Measurements from ENCODE around the gene HOXA11.

Gene HOXA11

DNA sequence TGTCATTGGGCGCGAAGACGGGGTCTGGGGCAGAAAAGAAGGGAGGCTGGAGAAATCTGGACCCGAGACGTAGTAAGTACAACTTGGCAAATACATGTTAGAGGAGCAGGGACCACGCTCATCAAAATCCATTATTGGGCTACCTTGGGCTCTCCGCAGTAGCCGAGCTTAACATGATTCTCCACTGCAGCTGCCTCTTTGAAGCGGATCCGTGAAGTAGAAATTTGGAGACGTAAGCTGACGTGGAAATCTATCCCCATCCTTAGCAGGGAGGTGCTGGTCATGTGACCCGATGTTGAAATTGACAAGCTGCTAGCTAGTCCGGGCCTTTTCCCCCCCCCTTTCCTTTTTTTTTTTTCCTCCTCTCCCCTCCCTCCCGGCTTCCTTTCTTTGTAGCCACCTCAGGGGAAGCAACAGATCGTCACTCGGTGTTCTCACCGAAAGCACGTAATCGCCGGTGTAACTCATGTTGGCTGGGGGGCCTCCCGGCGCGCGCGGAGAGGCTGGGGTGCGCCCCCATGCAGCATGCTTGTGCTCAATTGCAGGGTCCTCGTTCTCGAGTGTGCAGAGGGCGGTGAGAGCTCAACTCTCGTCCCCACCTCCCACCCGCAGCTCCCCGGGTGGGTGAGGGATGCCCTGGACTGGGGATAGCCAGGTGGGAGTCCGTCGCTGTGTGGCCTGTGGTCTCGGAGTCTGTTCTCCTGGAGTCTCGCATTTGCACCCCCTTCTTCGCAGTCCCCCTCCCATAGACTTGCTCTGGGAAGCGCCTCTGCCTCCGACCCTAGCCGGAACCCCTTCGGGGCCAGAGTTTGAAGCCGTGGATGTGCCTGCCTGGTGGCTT lies at the start of gene HOXA11:
TSS of gene HOXA11 (minus strand) at position 220 of the 841 bp plus-strand sequence. CDS start at position 132, 88 bp downstream.
- no peak for DNase-seq (ENCODE audit: low spot score)

DNA sequence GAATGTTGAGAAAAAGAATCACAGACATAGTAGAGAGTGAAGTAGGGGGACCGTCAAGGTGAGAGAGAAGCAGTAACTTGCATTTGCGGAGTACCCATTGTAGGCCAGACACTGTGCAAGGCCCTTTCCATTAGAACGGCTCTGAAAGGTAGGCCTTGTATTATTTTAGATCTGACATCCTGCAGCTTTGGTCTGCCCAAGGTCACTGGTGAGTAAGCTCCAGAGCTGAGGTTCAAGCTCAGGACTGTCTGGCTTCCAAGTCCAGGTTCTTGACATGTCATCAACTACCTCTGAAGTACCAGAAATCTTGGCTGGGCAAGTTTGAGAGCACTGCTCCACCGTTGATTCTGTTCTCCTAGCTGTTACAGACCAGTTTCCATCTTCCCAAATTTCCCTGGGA lies 44.4 kb upstream of the HOXA11 start:
- no peak for DNase-seq (ENCODE audit: low spot score)

DNA sequence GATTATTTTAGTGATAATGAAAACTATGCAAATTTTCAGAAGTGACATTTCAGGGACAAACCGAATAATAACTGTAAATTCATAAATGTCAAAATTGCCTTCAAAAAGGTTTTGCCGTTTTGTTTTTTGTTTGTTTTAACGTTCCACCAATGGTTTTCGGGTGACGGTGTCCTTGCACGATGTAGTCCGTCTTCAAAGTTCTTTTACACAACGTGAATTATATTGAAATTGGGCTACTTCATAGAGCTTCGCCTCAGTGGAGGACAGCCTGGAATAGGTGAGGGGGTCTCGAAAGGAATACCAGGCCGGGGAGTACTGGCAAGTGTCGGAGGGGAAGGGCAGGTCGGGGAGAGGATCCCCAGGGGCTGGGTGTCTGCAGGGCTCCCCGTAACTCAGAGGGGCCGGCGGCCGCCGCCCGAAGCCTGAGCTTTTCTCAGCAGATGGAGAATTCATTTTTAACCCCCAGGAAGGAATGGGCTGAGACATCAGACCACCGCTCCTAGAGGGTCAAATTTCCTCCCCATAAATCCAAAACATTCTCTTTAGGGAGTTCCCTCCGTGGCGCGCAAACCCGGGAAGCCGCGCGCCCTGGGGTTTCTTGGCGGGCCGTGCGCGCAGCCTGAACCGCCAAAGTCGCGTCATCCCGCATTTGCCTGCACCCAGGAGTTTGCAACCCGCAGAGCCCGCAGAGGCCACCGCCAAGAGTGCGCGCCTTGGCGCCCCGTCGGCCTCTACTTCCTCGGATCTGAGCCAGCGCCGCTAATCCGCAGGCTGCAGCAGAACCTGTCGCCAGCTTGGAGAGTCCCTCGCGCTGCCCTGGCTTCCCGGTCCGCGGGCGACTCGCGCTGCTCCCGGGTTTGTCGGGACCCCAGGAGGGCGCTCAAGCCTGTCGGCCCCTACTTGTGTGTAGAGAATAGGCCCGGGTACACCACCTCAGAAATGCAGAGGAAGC lies 40.2 kb upstream of the HOXA11 start:
- DNase-seq (ENCODE audit: low spot score): no peak

DNA sequence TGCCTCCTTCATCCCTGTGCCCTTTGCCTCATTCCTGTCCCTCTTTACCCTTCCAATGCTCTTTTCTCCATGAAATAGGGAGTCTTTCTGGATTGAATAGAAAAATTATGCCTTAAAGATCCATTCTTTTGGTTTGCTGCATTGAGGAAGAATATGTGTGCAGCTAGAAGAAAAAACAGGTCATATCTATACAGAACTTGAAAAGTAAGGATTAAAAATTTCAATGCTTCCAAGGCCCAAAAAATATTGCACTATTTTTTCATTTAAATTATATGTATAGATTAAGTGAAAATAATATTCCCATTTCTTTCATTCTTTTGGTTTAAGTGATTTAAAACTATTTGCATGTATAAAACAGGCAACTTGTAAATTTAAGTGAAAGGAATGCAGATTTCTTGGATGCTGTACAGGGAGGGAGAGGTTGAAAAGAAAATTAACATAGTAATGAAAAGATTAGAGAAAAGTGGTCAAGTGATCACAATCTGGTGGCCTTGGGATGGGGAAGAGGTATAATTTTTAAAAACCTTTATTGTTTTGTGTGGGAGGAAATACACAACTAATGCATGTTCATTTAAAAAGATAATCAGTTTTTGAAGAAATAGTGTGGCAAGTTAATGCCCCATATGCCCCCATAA lies 39.0 kb upstream of the HOXA11 start:
- DNase-seq (ENCODE audit: low spot score): no peak

DNA sequence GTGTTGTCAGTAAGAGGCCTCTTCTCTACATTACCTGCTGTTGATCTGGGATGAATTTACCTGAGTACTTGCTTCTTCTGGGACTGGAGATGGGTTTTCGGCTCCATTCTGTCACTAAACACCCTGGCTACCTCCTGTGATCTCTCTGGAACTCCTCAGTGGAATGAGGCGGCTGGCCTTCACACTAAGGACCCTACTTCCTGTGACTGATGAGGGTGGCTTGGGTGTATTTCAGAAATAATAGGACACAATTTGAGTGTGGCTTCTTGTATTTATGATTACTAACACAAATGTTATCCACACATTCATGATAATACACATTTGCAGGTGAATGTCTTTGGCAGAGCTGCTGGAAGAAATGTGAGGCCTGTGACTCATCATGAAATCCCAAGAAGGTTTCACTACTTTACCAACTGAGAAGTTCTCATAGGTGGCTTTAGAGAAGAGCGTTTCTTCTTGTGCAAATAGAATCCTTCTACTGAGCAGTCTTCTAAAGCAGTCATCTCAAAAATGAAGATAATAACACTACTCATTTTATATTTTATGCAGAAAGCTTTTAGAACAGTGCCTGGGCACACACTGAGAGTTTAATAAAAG lies 36.3 kb upstream of the HOXA11 start:
- DNase-seq (ENCODE audit: low spot score): no peak

DNA sequence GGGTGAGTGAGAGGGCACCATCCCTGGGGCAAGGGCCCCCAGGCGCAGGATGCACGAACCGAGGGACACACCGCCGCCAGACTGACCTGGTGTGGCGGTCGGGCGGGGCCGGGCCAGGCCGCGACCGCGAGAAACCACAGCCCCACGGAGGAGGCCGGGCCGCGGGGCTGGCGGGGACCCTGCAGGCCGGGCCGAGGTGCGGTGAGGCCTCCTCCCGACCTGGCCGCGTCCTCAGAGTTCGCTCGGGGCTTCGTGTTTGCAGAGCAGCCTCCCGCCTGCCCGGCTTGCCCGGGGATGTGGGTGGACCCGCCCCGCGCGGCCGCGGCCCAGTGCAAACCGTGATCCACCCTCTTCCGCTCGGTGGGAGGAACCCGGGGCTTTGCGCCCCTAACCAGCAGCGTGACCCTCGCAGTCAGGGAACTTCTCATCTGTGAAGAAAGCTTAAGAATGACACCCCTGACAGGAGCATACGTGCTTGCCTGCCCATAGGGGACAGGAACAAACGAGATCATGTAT lies 35.5 kb upstream of the HOXA11 start:
- no peak for DNase-seq (ENCODE audit: low spot score)

DNA sequence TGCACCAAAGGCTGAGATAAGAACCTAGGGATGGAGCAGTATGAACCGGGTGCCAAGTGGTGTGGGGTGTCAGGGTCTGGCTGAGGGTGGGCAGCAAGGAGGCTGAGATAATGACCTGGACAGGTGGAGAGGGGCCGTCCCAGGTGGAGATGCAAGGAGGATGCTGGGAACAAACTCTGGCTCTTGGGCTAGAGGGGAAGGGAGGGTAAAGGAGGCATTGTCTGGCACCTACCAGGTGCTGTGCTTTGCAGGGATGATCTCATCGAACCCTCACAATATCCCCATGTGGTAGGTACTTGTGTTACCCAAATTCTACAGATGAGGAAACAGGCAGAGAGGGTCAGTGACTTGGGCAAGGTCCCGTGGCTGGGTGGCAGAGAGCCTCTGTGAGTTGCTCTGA lies 34.8 kb upstream of the HOXA11 start:
- DNase-seq (ENCODE audit: low spot score): no peak

DNA sequence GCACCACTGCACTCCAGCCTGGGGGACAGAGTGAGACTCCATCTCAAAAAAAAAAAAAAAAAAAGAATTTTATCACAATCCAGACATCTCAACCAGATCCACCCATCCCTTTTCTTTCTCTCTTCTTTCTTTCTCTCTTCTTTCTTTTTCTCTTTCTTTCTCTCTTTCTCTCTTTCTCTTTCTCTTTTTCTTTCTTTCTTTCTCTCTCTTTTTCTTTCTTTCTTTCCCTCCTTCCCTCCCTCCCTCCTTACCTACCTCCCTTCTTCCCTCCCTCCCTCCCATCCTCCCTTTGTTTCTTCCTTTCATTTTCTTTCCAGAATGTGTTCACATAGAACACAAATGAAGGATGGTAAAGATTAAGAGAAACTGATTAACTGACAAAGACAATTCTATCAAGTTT lies 32.9 kb upstream of the HOXA11 start:
- no peak for DNase-seq (ENCODE audit: low spot score)

DNA sequence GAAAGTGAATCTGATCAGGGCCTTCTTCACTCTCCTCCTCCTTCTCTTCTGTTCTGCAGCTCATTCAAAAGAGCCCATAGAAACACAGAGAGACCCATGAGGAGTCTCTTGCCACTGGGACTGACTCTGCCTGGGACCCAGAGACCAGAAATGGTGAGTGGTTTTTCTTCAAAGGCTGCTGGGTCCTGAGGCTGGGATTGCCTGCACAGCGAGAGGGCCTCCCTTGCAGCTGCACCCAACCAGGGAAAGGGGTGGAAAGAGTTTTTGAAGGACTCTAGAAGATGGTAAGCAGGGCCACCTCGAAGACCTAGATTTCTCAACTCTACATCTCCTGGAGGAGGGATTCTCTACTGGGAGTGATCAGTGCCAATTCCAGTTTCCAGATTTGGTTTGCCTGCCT lies 30.3 kb upstream of the HOXA11 start:
- no peak for DNase-seq (ENCODE audit: low spot score)

DNA sequence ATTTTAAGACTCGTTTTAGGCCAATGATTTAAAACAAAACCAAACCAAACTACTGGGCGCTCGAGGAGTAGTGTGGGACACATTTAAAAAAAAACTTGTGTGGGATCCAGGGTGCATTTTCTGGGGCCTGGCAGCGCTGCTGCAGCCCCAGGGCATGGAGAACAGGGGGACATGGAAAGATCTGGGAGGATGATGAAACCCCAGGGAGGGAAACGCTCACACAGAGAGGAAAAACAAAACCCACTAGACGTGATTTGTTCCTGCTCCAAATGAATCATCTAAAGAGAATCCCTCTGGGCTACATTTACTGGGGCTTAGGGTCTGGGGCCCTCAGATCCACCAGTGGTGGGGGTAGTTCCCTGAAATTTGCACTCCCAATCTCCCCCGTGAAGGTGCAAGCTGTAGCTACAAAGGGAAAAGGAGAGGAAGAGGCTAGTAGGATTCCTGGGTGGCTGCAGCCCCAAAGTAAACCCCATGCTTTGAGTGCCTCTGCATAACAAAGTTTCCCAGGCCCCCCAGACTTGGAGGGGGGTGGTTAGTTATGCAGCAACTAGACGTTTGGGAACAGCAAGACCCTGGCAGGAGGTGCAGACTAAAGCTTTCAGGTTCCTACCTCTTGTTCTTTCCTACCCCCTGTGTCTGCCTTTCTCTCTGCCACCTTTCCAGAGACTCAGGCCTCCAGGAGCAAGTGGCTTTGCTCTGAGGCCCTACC lies 29.4 kb upstream of the HOXA11 start:
- no peak for DNase-seq (ENCODE audit: low spot score)

DNA sequence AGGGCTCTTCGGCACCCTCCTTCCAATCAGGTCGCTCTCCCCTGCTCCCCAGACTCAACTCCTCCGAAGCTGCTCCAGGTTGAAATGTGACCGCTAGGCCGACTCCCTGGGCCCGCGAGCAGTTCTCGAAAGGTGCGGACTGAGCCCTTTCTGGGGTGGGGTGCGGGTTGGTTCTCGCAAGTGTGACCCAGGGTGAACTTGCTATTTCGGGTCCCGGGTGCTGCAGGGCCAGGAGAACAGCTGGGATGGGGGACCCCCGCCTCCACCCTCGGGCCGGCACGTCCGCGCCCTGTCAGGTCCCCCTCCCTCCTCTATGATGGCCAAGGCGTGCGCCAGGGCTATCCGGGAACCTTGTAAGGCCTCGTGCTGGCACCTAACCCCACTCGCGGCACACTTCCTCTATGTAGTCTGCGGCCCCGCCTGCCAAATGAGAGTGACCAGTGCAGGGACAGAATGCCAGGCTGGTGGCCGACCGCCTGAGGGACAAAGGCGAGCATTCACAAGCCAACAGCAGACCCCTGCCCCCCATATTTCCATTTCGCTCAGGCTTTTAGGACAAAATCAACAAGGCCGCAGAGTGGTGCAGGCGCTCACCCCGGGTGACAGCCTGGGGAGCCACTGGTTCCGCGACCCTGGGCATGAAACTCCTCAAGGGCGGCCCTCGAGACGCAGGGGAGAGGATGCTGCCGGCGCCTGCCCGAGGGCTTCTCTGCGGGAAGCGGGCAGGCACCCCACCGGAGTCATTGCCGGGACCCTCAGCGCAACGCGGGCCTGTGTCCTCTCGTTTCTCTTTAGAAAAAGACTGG lies 28.6 kb upstream of the HOXA11 start:
- DNase-seq (ENCODE audit: low spot score): no peak

DNA sequence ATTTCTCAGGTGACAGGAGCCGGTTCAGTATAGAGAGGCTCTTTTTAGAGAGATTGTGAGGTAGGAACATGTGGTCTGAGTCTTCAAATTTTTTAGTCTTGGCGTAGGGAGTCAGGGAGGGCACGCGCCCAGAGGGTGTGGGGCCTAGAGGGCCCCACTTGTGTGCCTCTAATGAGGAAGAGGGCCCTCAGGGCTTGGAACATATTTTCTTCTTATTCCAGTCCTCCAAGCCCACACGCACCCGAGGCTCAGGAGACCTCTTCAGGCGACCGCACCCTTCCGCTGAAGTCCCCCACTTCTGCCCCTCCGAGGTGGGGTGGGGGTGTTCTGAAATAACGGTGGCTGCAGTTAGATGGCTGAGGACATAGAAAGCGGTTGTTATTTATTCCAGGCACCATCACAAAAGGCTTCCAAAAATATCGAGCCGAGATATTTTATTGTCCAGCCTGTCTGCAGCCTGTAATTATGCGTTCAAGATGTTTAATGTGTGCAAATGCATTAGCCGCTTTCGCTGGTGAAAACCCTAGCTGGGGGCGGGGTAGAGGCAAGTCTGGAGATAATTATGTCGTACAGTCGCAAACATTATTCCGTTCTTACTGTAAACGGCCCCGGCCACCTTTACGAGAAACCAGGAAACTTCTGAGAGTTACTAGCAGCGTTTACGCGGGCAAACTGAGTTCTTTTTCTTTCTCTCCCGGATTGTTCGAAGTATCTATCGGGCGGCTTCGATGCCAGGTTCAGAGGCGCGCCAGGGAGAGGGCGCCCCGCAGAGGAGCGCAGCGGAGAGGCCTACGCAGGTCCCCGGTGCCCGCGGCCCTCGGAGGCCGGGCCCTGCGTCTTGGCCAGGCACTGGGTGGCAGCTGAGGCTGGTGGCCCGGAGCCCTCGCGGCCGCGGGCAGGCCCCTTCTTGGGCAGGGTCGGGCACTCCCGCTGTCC lies 27.7 kb upstream of the HOXA11 start:
- no peak for DNase-seq (ENCODE audit: low spot score)

DNA sequence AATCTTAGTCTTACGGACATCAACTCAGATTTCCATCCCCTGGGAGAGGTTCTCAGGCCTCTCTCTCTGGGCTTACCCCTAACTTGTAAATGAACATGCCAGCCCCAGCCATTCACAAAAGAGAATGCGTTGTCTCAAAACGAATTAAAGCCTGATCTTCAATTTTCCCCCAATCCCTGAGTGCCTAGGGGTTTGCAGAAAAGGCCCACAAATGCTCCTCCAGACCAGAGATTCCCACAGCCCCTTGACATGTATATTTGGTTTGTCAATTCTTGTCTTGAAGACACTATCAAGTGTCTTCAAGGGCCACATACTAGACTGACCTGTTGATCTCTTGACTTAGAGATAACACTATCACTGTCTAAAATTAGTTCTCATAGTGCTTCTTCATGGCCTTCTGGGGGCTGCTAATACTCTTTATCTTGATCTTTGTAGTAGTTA lies 26.8 kb upstream of the HOXA11 start:
- DNase-seq (ENCODE audit: low spot score): no peak

DNA sequence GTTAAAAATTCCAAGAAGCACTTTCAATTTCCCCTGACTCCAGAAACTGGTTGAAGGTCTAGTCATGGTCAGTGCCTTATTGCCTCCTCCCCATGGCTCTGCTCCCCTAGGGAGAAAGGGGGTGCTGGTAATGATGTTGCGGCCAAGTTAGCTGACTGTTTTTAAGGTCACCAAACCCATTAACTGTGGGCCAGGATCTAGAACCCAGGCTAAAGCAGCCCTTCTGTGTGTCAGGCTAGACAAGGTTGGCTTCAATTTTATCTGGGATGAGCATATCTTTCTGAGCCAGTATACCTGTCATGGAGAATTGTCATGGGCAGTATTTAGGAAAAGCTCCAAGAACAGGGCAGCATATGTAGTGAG lies 26.0 kb upstream of the HOXA11 start:
- no peak for DNase-seq (ENCODE audit: low spot score)

DNA sequence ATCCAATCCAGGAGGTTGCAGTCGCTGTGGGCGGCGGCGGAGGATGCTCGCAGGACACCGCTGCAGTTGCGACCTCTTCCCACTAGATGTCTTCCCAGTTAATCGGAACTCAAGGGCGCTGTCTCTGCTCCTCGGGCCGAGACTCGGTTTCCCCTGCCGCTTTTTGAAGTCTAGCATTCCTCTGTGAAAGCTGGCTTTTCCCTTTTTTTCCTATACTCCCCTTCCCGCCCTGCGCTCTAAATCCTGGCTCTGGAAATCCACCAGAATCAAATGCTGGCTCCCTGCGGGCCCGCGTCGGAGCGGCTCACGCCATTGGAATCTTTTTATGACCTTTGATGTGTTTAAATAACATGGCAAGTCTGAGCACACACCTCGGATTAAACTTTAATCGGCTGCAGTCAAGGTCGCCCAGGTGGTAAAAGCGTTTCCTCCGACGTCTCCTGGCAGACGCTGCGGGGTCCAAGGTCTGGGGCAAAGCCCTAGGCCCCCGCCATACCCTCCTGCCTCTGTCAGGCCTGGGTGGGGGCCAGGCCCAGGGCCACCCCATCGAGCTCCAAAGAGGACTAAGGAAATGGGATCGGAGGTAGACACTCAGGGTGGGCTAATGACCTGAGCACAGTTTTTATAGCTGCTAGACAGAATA lies 25.5 kb upstream of the HOXA11 start:
- DNase-seq (ENCODE audit: low spot score): peak; percentile 83

DNA sequence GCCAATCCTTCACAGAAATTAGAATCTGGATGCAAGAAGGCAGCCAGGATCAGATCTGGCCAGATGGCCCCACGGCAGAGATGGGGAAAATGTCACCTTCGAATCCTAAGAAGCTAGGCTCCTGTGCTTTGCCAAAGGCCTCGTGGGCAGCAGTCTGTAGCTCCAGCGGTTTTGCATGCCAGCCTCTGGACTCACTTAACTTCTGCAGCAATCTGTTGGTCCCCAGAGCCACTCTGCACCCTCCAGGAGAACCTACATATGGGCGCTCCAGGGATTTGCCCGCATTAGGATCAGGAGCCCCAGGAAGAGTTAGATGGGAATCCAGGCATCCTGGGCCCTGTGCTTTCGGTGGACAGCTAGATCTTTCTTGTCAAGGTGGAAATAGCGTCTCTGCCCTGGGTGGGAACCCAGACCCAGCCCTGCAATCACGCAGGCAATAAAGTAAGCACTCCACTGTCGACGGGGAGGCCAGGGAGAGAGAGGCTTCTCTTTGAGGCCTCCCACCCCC lies 25.0 kb upstream of the HOXA11 start:
- no peak for DNase-seq (ENCODE audit: low spot score)

DNA sequence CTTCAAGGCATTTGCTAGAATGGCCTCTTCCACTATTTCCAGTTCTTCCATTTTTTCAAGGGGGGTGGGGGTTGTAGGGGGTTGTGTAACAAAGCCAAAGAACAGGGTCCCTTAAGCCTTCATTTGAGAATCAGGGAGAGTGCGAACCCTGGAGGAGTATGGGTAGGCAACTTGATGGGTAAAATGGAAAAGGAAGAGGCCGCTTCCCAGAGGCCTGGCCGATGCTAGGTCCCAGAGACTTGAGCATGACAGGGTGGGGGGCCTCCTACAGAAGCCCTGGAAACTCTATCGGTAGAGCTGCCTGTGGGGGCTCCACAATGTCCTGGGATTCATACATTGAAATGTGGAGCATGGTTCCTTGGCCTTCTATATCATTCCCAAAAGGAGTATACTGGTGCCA lies 24.0 kb upstream of the HOXA11 start:
- no peak for DNase-seq (ENCODE audit: low spot score)

DNA sequence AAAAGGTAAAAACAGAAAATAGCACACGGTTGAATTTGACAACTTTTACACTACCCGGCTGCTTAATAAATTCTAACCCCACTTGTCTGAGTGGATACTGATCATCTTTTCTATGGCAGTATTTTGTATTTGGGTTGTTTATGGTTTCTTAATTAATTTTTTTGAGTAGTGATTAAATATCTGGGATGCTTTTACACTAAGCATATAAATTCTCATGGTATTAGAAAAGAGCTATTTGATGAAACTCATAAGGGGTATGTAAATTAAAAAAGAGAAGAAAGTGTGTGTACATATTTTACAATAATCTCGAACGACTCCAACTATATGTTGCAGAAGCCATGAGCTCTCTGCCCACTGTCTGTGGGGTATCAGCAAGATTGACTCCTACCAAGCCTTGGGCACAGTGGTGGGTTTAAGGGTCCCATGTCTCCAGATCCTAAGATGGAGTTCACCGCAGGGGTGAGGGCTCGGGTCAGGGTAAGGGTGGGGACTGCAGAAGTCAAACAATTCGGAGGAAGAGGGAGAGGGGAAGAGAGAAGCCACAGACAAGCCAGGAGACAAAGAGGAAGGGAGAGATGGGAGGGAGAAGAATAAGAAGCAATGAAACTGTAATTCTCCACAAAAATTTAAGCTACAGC lies 22.4 kb upstream of the HOXA11 start:
- no peak for DNase-seq (ENCODE audit: low spot score)

Data from ecto neural progenitor cell (in vitro differentiated cells).